ENCODE data around the gene ZNF831. TPM values are rescaled to one million over a fixed set of nuclear protein-coding genes. Genes with fewer than 3 reads are reported as not detected.
A peak's percentile ranks its signal among the peaks of the same experiment; 100 is the strongest.

The ZNF831 gene
- total RNA-seq, 1 donor from 2014 or later: not detected

DNA sequence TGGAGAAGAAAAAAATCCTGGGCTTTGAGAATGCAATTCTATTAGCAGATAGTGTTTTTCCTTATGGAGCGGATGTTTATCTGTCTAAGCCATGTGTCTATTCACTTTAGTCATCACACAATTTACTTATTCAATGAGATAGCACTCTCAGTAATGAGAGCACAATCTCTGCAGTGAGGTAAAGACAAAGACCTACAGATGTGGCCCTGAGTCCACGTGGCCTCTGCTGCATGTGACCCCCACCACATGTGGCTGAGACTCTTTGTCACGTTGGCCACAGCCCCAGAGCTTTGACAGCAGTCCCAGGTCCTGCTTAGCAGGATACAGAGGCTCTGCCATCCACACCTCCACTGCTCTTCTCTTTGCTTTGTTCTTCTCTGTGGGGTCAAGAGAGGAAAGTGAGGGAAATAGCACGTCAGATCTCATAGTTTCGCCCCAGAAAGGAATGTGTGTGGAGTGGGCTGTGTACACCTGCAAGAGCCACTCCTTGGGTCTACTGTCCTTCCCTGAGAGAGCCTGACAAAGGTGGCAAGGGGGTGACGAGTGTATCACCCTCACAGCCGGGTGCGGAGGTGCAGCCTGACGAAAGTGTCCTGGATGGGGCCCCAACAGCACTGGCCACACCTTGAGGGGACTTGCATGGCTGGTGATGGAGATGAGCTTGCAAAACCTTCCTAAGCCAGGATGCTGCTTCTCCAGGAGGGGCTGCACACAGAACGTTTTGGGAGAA lies 40.7 kb downstream of the ZNF831 start:
- Mint-ChIP-seq H3K9me3 (peaks cover 12% of the 10 kb centered on the region), H3K4me3 (no peak overlapping the region), H3K4me1 (peaks cover 22% of the 10 kb centered on the region), H3K27me3 (ENCODE audit: low read depth) (peaks cover 7% of the 10 kb centered on the region), H3K27ac (ENCODE audit: unreplicated experiment) (no peak overlapping the region), H3K36me3 (ENCODE audit: low read depth) (no peaks in the 10 kb centered on the region)
- DNase-seq (ENCODE audit: low read depth, low spot score): no peak
- TF ChIP-seq, protein P1, sequence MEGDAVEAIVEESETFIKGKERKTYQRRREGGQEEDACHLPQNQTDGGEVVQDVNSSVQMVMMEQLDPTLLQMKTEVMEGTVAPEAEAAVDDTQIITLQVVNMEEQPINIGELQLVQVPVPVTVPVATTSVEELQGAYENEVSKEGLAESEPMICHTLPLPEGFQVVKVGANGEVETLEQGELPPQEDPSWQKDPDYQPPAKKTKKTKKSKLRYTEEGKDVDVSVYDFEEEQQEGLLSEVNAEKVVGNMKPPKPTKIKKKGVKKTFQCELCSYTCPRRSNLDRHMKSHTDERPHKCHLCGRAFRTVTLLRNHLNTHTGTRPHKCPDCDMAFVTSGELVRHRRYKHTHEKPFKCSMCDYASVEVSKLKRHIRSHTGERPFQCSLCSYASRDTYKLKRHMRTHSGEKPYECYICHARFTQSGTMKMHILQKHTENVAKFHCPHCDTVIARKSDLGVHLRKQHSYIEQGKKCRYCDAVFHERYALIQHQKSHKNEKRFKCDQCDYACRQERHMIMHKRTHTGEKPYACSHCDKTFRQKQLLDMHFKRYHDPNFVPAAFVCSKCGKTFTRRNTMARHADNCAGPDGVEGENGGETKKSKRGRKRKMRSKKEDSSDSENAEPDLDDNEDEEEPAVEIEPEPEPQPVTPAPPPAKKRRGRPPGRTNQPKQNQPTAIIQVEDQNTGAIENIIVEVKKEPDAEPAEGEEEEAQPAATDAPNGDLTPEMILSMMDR (conservative IDR thresholded peaks at IDR 0.05): no peak

DNA sequence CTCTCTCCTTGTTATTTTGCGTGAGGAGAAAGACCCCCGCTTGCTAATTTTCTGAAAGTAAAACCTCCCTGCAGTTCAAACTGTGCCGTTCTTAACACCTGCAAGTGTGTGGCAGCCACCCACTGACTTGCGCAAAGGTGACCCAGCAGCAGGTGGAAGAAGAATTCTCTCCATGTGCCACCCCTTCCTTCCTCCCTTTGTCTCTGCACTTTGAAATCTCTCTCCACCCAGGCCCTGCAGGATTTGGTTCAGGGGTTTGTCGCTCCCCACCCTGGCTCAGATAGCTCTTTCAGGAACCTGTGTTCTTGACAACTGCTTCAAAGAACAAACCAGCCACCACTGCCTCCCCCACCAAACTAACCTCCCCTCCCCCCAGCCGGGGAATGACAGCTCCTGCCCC lies 41.4 kb downstream of the ZNF831 start:
- Mint-ChIP-seq H3K27me3 (ENCODE audit: low read depth) (peaks cover 7% of the 10 kb centered on the region), H3K9me3 (peaks cover 8% of the 10 kb centered on the region), H3K27ac (ENCODE audit: unreplicated experiment) (no peak overlapping the region), H3K4me1 (peaks cover 22% of the 10 kb centered on the region), H3K4me3 (no peak overlapping the region), H3K36me3 (ENCODE audit: low read depth) (no peaks in the 10 kb centered on the region)
- no peak for DNase-seq (ENCODE audit: low read depth, low spot score)
- TF ChIP-seq, protein P1 (conservative IDR thresholded peaks at IDR 0.05): no peak

DNA sequence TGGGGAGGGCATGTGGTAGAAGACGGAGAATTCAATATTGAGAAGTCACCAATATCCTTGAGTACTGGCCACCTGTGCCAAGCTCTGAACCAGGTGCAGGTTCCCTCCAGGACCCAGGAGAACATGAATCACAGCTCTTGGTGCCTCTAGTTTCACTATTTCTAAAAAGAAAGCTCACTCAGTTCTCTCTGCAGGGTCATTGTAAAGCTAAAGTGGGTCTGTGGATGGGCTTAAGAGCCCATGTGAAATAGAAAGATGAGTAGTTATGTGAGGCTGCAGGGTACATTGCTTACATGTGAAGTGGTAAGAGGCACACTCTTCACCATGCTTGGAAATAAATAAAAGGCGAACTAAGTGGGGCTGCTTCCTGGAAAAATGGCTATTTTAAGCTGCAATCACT lies 43.6 kb downstream of the ZNF831 start:
- Mint-ChIP-seq H3K9me3 (peaks cover 5% of the 10 kb centered on the region), H3K4me1 (peaks cover 31% of the 10 kb centered on the region), H3K27me3 (ENCODE audit: low read depth) (no peaks in the 10 kb centered on the region), H3K27ac (ENCODE audit: unreplicated experiment) (no peak overlapping the region), H3K4me3 (no peak overlapping the region), H3K36me3 (ENCODE audit: low read depth) (no peaks in the 10 kb centered on the region)
- no peak for DNase-seq (ENCODE audit: low read depth, low spot score)
- TF ChIP-seq, protein P1 (conservative IDR thresholded peaks at IDR 0.05): no peak

DNA sequence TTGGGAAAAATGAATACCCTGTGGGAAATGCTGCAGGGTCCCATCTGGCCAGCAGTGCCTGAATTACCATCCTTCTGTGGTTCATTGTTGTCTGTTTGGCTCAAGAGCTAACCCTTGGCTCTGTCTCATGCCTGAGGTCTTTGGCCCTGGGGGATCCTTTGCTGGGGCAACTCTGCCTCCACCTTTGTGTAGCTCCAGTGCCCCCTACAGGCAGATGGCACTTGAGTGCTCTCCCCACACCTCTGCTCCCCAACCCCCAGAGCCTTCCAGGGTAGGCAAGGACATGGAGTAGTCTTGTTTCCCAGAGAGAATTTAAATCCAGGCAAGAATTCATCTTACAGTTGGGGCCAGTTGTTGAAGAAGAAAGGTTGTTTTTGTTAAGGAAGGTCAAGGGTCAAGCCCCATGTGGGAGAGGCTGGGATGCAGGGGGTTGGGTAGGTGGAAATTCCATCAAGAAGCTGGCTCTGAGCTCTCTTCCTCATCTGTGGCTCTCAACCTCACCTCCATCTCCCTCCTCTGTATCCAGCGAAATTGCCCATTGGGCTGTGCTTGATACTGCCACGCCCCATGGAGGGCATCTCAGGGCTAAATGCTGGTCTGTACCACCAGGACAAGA lies 44.2 kb downstream of the ZNF831 start:
- peak; percentile 28 for DNase-seq (ENCODE audit: low read depth, low spot score)
- Mint-ChIP-seq H3K4me3 (no peak overlapping the region), H3K27ac (ENCODE audit: unreplicated experiment) (no peak overlapping the region), H3K27me3 (ENCODE audit: low read depth) (no peaks in the 10 kb centered on the region), H3K9me3 (peaks cover 5% of the 10 kb centered on the region), H3K36me3 (ENCODE audit: low read depth) (no peaks in the 10 kb centered on the region), H3K4me1 (peaks cover 31% of the 10 kb centered on the region)
- TF ChIP-seq, protein P1 (conservative IDR thresholded peaks at IDR 0.05): peak; percentile 51

DNA sequence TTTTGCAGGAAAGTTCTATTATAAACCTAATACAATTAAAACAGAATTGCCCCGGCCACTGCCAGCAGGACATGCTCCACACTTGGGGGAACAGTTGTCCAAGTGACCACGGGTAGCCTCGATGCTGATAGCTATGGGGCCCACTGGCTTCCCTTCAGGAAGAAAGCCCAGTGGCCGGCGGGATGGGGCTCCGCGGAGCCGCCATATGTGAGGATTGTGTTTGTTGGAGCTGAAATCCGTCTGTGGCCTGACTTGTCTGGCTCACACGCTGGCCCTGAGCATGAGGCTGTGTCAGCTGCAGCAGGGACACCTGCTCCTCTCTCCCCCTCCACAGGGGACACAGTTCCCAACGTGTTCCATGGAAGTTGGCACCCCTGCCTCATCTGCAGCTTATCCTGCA lies 46.6 kb downstream of the ZNF831 start:
- H3K36me3 Mint-ChIP-seq (ENCODE audit: low read depth): no peaks in the 10 kb centered on the region
- TF ChIP-seq, protein P1 (conservative IDR thresholded peaks at IDR 0.05): no peak
- H3K27me3 Mint-ChIP-seq (ENCODE audit: low read depth): no peaks in the 10 kb centered on the region
- H3K4me1 Mint-ChIP-seq: peaks cover 25% of the 10 kb centered on the region
- no peak overlapping the region for H3K4me3 Mint-ChIP-seq
- H3K27ac Mint-ChIP-seq (ENCODE audit: unreplicated experiment): no peak overlapping the region
- no peak for DNase-seq (ENCODE audit: low read depth, low spot score)
- H3K9me3 Mint-ChIP-seq: peaks cover 5% of the 10 kb centered on the region
